ENCODE results near the gene WDR33. TPM values are rescaled to one million over a fixed set of nuclear protein-coding genes. Genes with fewer than 3 reads are reported as not detected.

Gene WDR33
- total RNA-seq, 2 donors from 2014 or later = 34.9 to 55.6 TPM

- Histone ChIP-seq H3K27me3 (replicated peaks; ENCODE audit: insufficient read depth) (no peaks in the 10 kb centered on the region), H3K36me3 (peaks cover 10% of the 10 kb centered on the region), H3K4me1 (ENCODE audit: control insufficient read depth in 1 of 2, low read depth in 2 of 2) (peaks cover 55 to 87% of the 10 kb centered on the region in 2 donors), H3K27ac (peak overlapping the region; percentile 40 to 62), H3K9me3 (no peaks in the 10 kb centered on the region), H3K4me3 (no peak overlapping the region)
- DNase-seq (ENCODE audit: low spot score) = no peak
- no peak for ATAC-seq (ENCODE audit: insufficient number of reproducible peaks, low FRiP score, low read depth)
- TF ChIP-seq, protein P1, sequence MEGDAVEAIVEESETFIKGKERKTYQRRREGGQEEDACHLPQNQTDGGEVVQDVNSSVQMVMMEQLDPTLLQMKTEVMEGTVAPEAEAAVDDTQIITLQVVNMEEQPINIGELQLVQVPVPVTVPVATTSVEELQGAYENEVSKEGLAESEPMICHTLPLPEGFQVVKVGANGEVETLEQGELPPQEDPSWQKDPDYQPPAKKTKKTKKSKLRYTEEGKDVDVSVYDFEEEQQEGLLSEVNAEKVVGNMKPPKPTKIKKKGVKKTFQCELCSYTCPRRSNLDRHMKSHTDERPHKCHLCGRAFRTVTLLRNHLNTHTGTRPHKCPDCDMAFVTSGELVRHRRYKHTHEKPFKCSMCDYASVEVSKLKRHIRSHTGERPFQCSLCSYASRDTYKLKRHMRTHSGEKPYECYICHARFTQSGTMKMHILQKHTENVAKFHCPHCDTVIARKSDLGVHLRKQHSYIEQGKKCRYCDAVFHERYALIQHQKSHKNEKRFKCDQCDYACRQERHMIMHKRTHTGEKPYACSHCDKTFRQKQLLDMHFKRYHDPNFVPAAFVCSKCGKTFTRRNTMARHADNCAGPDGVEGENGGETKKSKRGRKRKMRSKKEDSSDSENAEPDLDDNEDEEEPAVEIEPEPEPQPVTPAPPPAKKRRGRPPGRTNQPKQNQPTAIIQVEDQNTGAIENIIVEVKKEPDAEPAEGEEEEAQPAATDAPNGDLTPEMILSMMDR (IDR thresholded peaks at IDR 0.05) = no peak
Measured at GRCh38 chr2:127661072-127661649, 149.8 kb downstream of the WDR33 start.

DNA sequence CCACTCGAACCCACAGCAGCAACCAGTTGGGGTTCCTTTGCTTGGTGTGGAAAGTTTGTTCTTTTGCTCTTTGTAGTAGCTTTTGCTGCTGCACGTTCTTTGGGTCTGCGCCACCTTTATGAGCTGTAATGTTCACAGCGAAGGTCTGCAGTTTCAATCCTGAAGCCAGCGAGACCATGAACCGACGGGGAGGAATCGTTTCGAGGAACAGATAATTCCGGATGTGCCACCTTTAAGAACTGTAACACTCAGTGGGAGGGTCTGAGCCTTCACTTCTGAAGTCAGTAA lies 150.7 kb downstream of the WDR33 start:
- H3K9me3 ChIP-seq = no peaks in the 10 kb centered on the region
- peaks cover 47 to 82% of the 10 kb centered on the region in 2 donors for H3K4me1 ChIP-seq (ENCODE audit: control insufficient read depth in 1 of 2, low read depth in 2 of 2)
- TF ChIP-seq, protein P1 (IDR thresholded peaks at IDR 0.05) = no peak
- peaks cover 10% of the 10 kb centered on the region for H3K36me3 ChIP-seq
- peak overlapping the region; percentile 40 to 85 for H3K27ac ChIP-seq
- no peak overlapping the region for H3K4me3 ChIP-seq
- no peak for ATAC-seq (ENCODE audit: insufficient number of reproducible peaks, low FRiP score, low read depth)
- no peak for DNase-seq (ENCODE audit: low spot score)
- H3K27me3 ChIP-seq (replicated peaks; ENCODE audit: insufficient read depth) = no peaks in the 10 kb centered on the region

DNA sequence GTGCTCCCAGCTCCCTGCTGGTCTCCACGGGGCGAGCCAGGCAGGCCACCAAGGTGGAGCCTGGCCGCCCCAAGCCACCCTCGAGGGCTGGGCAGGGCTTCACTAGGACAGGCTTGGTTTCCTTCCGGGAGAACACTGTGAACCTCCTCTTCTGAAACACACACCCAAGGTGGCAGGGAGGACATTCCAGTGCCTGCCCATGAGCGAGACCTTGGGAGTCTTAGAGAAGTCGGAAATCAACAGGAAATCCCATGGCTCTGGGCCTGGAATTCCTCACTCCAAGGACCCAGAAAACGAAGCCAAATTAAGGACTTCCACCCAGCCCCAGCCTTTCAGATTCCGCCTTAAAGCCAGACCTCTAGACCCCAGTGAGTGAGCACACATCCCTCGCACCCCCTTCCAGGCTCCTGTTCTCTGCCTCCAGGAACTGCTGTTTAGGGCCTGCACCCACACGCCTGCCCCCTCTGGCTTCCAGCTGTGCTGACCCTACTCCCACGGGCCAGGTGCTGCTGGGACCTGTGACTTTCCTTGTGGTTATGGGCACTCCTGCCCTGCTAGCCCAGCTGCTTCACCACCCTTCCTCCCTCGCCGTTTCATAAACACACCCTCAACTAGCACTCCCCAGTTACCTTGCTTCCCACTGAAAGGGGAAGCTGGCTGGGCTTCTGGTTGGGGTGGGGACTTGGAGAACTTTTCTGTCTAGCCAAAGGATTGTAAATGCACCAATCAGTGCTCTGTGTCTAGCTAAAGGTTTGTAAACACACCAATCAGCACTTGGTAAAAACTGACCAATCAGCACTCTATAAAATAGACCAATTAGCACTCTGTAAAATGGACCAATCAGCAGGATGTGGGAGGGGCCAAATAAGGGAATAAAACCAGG lies 151.3 kb downstream of the WDR33 start:
- Histone ChIP-seq H3K27me3 (replicated peaks; ENCODE audit: insufficient read depth) (no peaks in the 10 kb centered on the region), H3K9me3 (no peaks in the 10 kb centered on the region), H3K27ac (peak overlapping the region; percentile 40 to 85), H3K4me1 (ENCODE audit: control insufficient read depth in 1 of 2, low read depth in 2 of 2) (peaks cover 41 to 76% of the 10 kb centered on the region in 2 donors), H3K36me3 (peaks cover 16% of the 10 kb centered on the region), H3K4me3 (no peak overlapping the region)
- no peak for DNase-seq (ENCODE audit: low spot score)
- TF ChIP-seq, protein P1 (IDR thresholded peaks at IDR 0.05) = no peak
- ATAC-seq (ENCODE audit: insufficient number of reproducible peaks, low FRiP score, low read depth) = peak; percentile 18

GRCh38 chr2:127658641-127659407 lies 152.1 kb downstream of the WDR33 start:
- ATAC-seq (ENCODE audit: insufficient number of reproducible peaks, low FRiP score, low read depth) = no peak
- no peak overlapping the region for H3K4me3 ChIP-seq
- H3K27me3 ChIP-seq (replicated peaks; ENCODE audit: insufficient read depth) = no peaks in the 10 kb centered on the region
- TF ChIP-seq, protein P1 (IDR thresholded peaks at IDR 0.05) = no peak
- peak overlapping the region; percentile 40 to 85 for H3K27ac ChIP-seq
- peaks cover 39 to 73% of the 10 kb centered on the region in 2 donors for H3K4me1 ChIP-seq (ENCODE audit: control insufficient read depth in 1 of 2, low read depth in 2 of 2)
- DNase-seq (ENCODE audit: low spot score) = no peak
- peaks cover 24% of the 10 kb centered on the region for H3K36me3 ChIP-seq
- no peaks in the 10 kb centered on the region for H3K9me3 ChIP-seq

- Histone ChIP-seq H3K27ac (peak overlapping the region; percentile 40 to 85), H3K4me3 (no peak overlapping the region), H3K27me3 (replicated peaks; ENCODE audit: insufficient read depth) (no peaks in the 10 kb centered on the region), H3K9me3 (no peaks in the 10 kb centered on the region), H3K36me3 (peaks cover 31% of the 10 kb centered on the region), H3K4me1 (ENCODE audit: control insufficient read depth in 1 of 2, low read depth in 2 of 2) (peaks cover 33 to 73% of the 10 kb centered on the region in 2 donors)
- no peak for DNase-seq (ENCODE audit: low spot score)
- TF ChIP-seq, protein P1 (IDR thresholded peaks at IDR 0.05) = no peak
- ATAC-seq (ENCODE audit: insufficient number of reproducible peaks, low FRiP score, low read depth) = no peak
Measured at GRCh38 chr2:127658146-127658545, 152.8 kb downstream of the WDR33 start.
